Measurements from ENCODE around the gene NAT16. TPM values are rescaled to one million over a fixed set of nuclear protein-coding genes. Genes with fewer than 3 reads are reported as not detected.

Gene NAT16
- total and polyA plus RNA-seq, 2 of the 13 experiments (the other 11 are each of a cell fraction or from before 2014, with no cell fraction given): 0.04 TPM; not detected in 1

DNA sequence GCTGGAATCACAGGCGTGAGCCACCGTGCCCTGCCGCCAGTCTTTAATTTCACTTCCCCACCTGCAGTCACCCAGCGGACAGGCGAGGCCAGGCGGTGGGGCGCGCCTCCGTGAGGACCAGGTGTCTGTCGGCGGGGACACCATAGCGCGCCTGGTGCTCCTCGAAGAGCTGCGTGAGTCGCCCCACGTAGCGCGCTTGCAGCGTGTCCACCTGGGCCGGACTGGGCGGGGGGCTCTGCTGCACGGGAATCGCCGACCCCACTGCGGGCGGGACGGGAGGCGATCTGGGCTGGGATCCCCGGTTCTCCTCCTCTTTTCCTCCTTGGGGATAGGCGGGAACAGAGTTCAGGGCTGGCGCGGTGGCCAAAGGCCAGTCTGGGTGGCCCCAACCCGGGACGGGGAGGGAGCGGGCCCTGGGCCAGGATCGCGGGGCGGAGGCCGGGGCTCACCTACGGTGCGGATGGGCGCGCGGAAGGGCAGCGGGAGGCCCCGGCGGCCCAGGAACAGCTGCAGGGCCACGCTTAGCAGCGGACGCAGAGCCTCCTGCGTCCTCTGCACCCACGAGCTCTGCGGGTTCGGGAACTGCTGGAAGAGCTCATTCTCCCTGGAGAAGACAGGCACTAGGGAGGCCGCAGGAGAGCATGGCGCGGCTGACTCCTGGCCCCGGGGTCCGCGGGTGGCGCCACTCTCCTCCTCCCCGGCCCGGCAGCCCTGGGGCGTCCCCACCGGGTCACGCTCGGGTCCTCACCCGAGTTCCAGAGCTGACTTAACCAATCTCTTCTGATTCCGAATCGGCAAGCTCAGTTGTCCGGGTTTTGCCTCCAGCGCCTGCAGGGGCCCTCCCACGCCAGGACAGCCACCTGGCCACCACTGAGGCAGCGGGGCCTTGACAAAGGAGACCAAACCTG is 21.9 kb upstream of the NAT16 start (continued):
- TF ChIP-seq ZNF780A (CRISPR knock-in tag; IDR thresholded peaks at IDR 0.05) (no peak), ZNF234 (CRISPR knock-in tag; conservative IDR thresholded peaks at IDR 0.05) (no peak), ZFP62 (CRISPR knock-in tag; IDR thresholded peaks at IDR 0.05) (no peak), MIXL1 (CRISPR knock-in tag; IDR thresholded peaks at IDR 0.05) (no peak), ESRRA (CRISPR knock-in tag; IDR thresholded peaks at IDR 0.05; ENCODE audit: low read depth) (no peak), ZNF569 (CRISPR knock-in tag; IDR thresholded peaks at IDR 0.05; ENCODE audit: borderline replicate concordance) (no peak), AGO2 (optimal IDR thresholded peaks at IDR 0.05; ENCODE audit: low read depth, low read length) (no peak), ZNF484 (CRISPR knock-in tag; IDR thresholded peaks at IDR 0.05; ENCODE audit: borderline replicate concordance, low read depth) (no peak), GPN1 (CRISPR knock-in tag; IDR thresholded peaks at IDR 0.05; ENCODE audit: borderline replicate concordance) (no peak), ZNF253 (CRISPR knock-in tag; IDR thresholded peaks at IDR 0.05; ENCODE audit: borderline replicate concordance) (peak; percentile 64; the same call in 1 of the 2 replicates), REPIN1 (CRISPR knock-in tag; IDR thresholded peaks at IDR 0.05; ENCODE audit: borderline replicate concordance, low read depth) (no peak), DMAP1 (CRISPR knock-in tag; IDR thresholded peaks at IDR 0.05) (peak; percentile 50), HMG20B (CRISPR knock-in tag; conservative IDR thresholded peaks at IDR 0.05) (no peak), HNRNPUL1 (IDR thresholded peaks at IDR 0.05; ENCODE audit: low read depth, low read length) (no peak), HDAC1 (CRISPR knock-in tag; IDR thresholded peaks at IDR 0.05) (peak; percentile 56; the same call in 1 of the 2 replicates), ZNF326 (CRISPR knock-in tag; IDR thresholded peaks at IDR 0.05; ENCODE audit: borderline replicate concordance) (no peak), ZNF12 (CRISPR knock-in tag; IDR thresholded peaks at IDR 0.05) (no peak), ISX (CRISPR knock-in tag; conservative IDR thresholded peaks at IDR 0.05) (no peak), ZNF773 (CRISPR knock-in tag; IDR thresholded peaks at IDR 0.05; ENCODE audit: borderline replicate concordance) (no peak; the same call in 1 of the 2 replicates), CC2D1A (CRISPR knock-in tag; IDR thresholded peaks at IDR 0.05) (no peak), POLR2G (IDR thresholded peaks at IDR 0.05; ENCODE audit: low read depth, low read length) (peak; percentile 81), RFX5 (IDR thresholded peaks at IDR 0.05; ENCODE audit: low read depth, low read length) (no peak), POGZ (CRISPR knock-in tag; IDR thresholded peaks at IDR 0.05) (peak; percentile 55), EEA1 (CRISPR knock-in tag; IDR thresholded peaks at IDR 0.05; ENCODE audit: borderline replicate concordance) (no peak; the same call in 1 of the 2 replicates)
- TF ChIP-seq, protein P1, sequence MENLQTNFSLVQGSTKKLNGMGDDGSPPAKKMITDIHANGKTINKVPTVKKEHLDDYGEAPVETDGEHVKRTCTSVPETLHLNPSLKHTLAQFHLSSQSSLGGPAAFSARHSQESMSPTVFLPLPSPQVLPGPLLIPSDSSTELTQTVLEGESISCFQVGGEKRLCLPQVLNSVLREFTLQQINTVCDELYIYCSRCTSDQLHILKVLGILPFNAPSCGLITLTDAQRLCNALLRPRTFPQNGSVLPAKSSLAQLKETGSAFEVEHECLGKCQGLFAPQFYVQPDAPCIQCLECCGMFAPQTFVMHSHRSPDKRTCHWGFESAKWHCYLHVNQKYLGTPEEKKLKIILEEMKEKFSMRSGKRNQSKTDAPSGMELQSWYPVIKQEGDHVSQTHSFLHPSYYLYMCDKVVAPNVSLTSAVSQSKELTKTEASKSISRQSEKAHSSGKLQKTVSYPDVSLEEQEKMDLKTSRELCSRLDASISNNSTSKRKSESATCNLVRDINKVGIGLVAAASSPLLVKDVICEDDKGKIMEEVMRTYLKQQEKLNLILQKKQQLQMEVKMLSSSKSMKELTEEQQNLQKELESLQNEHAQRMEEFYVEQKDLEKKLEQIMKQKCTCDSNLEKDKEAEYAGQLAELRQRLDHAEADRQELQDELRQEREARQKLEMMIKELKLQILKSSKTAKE (CRISPR knock-in tag; IDR thresholded peaks at IDR 0.05; ENCODE audit: borderline replicate concordance): no peak; the same call in 1 of the 2 replicates
- TF ChIP-seq, protein P2, sequence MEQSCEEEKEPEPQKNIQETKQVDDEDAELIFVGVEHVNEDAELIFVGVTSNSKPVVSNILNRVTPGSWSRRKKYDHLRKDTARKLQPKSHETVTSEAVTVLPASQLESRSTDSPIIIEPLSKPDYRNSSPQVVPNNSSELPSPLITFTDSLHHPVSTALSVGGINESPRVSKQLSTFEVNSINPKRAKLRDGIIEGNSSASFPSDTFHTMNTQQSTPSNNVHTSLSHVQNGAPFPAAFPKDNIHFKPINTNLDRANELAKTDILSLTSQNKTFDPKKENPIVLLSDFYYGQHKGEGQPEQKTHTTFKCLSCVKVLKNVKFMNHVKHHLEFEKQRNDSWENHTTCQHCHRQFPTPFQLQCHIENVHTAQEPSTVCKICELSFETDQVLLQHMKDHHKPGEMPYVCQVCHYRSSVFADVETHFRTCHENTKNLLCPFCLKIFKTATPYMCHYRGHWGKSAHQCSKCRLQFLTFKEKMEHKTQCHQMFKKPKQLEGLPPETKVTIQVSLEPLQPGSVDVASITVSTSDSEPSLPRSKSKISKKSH (CRISPR knock-in tag; IDR thresholded peaks at IDR 0.05; ENCODE audit: borderline replicate concordance): no peak
- TF ChIP-seq, protein P3, sequence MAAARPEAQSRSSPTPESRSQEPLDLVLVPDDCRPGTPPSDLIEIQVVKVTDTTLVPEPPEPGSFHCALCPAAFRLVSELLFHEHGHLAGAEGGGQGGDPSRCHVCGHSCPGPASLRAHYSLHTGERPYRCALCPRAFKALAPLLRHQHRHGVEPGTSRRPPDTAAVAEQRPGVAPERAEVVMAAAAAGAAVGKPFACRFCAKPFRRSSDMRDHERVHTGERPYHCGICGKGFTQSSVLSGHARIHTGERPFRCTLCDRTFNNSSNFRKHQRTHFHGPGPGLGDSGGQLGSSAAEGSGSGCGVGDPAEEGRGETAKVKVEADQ (CRISPR knock-in tag; IDR thresholded peaks at IDR 0.05; ENCODE audit: borderline replicate concordance): 0 out of 2 replicates have a peak, but pooled peaks have one; percentile 74
